Nucleus accumbens (tissue), 56 donors: ENCODE results near the gene FCHO1.
"Not testable (repeated sequence)": the region's sequence is repeated elsewhere in the genome, so short reads cannot be mapped to it uniquely, and the experiment has no call there.

Experiments used
- DNase-seq, 56 donors: peaks; one replicate each; lab custom pipeline; 2025; lab: John Stamatoyannopoulos, UW

The FCHO1 gene

DNA sequence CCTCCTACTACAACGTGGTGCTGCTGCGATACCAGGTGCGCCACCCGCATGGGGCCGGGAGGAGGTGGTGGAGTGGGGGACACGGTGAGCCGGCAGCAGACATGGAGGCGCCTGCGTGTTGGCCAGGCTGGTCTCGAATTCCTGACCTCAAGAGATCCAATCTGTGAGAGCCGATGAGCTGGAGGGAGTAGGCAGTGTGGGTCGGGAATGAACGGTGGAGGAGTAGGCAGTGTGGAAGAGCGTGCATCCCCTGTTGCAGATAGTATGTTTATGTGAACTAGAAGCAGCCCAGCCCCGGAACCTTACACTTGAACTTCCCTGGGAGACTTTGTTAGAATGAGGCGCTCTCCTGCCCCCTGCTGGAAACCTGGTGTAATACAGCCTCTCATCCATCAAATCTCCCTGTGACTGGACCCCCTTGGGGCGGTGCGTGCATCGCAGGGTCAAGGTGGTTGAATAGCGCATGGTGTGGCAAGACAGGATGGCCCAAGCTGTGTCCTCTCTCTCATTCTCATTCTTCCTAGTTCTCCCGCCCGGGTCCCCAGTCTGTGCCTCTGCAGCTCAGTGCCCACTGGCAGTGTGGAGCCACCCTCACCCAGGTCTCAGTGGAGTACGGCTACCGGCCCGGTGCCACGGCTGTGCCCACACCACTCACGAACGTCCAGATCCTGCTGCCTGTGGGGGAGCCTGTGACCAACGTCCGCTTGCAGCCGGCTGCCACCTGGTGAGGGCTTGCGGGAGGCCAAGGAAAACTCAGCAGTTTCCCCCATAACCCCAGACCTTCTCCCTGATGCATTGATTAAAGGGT, 33.1 kb downstream of the FCHO1 start:
- peak in 47 of 56 donors; percentile 8 to 83 (median 39) for DNase-seq

GRCh38 chr19:17787274-17787913, 36.1 kb downstream of the FCHO1 start:
- DNase-seq, result no peak

- DNase-seq, result no peak
These were observed 37.4 kb downstream of the FCHO1 start for GRCh38 chr19:17788632-17789031.

DNA sequence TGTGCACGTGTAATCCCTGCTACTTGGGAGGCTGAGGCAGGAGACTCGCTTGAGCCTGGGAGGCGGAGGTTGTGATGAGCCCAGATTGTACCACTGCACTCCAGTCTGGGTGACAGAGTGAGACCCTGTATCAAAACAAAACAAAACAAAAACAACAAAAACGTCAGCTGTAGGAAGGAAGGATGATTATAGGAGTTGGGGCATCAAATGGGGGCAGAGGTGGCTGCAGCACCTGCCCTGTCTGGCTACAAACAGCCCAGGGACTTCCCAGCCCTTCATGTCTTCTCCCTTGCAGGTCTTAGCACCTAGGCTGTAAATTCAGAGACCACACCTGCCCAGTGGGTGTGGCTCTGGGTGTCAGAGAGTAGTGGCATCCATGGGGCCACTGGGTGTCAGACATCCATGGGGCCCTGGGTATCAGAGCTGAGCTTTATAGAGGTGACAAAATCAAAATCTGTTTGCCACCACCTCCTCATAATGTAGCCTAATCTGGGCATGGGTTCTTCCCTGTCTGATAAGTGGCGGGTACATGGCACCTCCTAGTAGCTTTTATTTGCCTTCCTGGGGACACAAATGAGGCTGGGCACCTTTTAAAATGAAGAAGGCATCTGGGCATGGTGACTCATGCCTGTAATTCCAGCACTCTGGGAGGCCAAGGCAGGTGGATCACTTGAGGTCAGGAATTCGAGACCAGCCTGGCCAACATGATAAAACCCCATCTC, 38.9 kb downstream of the FCHO1 start:
- DNase-seq, result no peak

GRCh38 chr19:17794412-17794730, 43.1 kb downstream of the FCHO1 start:
- DNase-seq, result no peak

DNA sequence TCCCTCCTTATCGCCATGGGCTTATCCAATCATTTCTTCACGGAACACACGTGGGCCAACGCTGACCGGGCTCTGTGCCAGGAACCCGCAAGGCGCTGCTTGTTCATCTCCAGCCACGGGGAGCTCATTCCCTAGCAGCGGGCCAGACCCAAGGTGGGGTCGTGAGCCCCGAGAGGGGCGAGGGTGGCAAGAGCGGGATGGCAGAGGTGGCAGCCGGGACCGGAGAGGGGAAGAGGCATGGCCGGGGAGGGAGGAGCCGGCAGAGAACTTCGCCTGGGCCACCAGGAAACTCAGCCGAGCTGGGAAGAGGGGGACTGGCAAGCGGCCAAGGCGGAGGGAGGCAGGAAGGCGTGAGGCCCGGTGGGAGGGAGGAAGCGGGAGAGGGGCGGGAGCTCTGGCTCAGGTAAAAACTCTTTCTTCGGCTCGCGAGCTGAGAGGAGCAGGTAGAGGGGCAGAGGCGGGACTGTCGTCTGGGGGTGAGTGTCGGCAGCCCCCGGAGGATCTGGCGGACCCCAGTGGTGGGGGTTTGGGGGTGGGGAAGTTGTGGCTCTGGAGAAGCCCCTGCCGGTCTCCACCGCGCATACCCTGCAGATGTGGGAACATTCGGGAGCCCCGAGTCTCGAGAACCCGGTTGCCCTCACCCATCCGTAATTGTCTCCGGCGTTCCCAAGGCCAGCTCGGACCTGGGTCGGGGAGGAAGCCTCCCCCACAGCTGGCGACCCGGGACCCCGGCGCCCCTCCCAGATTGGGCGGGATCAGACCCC, 43.6 kb downstream of the FCHO1 start, which contains the start of gene B3GNT3:
Gene B3GNT3, plus strand, starts transcription at position 408 of the 764 bp plus-strand sequence. CDS start 12,670 bp downstream, outside the sequence.
- DNase-seq, result no peak

- DNase-seq, result no peak
These were observed 44.2 kb downstream of the FCHO1 start for GRCh38 chr19:17795495-17795856.

- no peak for DNase-seq
These were observed 44.9 kb downstream of the FCHO1 start for GRCh38 chr19:17796013-17796837.

GRCh38 chr19:17796838-17797423, 45.7 kb downstream of the FCHO1 start:
- no peak for DNase-seq

GRCh38 chr19:17797424-17798201, 46.3 kb downstream of the FCHO1 start:
- DNase-seq, result no peak

GRCh38 chr19:17798599-17798998, 47.3 kb downstream of the FCHO1 start:
- DNase-seq, result not testable (repeated sequence)

GRCh38 chr19:17802137-17802858, 51.0 kb downstream of the FCHO1 start:
- no peak for DNase-seq

GRCh38 chr19:17803264-17803896, 52.1 kb downstream of the FCHO1 start:
- DNase-seq, result no peak

DNA sequence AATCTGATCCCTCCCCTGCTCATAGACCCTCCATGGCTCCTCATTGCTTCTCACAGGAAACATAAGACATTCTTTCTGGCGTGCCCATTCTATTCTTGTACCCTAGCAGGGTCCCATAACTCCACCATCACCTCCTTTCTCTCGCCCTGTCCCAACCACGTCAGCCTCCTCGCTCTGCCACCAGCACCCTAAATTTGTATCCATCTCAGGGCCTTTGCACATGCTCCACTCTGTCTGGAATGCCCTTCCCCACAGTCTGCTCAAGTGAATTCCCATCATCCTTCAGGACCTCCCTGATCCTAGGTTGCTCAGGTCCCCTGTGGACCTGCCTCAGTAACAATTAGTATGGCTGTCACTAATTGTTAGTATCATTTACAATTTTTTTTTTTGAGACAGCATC, 54.1 kb downstream of the FCHO1 start:
- no peak for DNase-seq

DNA sequence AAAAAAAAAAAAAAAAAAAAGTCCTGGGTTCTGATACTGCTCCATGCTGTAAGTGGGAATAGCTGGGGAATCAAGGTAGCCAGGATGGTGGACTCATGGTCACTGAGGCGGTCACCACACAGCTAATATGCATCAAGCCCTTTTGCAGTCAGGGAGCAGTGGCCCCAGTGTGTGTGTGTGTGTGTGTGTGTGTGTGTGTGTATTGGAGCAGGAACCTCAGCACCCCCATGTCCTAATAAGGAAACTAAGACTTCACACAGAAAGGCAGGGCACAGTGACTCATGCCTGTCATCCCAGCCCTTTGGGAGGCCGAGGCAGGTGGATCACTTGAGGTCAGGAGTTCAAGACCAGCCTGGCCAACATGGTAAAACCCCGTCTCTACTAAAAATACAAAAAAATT, 55.7 kb downstream of the FCHO1 start:
- DNase-seq, result no peak

- DNase-seq, result no peak
These were observed 56.5 kb downstream of the FCHO1 start for GRCh38 chr19:17807731-17808316.

GRCh38 chr19:17811103-17811502, 59.8 kb downstream of the FCHO1 start:
- DNase-seq, result no peak
